Non-pigmented ciliary epithelial cell (primary cell): ENCODE measurements around the gene PITPNM3.
"Not testable (repeated sequence)": the region's sequence is repeated elsewhere in the genome, so short reads cannot be mapped to it uniquely, and the experiment has no call there.

Experiments
- DNase-seq: peaks from one replicate; pipeline ENCODE4 v3.0.0-alpha.2; 2010; ENCODE audit warnings: low read depth

Gene PITPNM3

DNA sequence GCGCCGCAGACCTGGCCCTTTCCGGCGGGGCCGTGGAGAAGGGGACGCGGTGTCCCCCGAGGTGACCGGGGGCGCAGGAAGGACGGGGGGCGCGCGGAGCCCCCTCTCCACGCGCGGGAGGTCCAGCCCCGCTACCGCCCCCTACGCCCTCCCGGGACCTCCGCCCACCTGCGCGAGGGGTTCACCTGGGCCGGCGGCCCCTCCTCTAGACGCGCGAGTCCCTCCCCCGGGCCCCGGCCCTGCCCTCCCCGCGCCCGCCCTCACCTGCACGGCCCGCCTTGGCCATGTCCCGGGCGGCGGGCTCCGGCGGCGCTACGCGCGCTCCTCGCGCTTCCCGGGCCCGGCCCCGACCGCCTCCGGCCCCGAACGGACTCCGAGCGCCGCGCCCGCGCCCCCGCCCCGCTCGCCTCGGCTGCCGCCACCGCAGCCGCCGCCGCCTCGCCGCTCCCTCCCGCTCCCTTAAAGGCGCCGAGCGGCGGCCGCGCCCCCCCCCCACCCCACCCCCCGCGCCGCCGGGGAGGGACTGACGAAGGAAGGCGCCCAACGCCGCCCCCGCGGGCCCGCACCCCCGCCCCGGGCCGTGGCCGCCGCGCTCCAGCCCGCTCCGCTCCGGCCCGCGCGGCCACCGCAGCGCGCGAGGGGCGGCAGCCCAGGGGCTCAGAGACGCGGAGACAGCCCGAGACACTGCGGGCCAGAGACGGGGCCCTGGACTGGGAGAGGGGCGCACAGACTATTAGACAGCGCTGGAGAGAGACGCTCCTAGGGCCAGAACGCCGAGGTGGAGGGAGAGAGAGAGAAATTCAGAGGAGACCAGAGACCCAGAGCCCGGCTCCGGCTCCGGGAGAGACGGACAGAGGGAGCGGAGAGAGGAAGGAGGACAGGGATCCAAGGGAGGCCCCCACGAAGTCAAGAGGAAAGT lies at the start of gene PITPNM3:
PITPNM3 (minus strand) TSS at position 435 of the 919 bp plus-strand sequence; CDS start at position 286, 149 bp downstream.
- DNase-seq, result no peak

DNA sequence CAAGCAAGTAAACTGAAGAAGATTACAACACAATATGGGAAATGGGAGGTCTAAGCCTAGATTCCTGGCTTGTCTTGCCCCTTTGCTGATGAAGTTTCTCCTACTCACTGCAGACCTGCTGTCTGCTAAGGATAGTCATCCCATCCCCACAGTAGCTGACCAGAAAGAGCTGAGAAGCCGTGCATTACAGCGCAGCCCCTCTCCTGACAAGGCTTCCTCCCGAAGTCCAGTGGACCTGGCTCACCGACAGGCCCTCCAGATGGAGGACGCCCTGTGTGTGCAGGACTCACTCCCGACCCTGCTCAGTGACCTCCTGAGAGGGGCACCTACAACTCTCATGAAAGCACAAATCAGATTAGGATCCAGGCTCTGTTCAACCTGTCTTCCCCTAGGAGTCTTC lies 48.8 kb upstream of the PITPNM3 start:
- DNase-seq, result no peak

DNA sequence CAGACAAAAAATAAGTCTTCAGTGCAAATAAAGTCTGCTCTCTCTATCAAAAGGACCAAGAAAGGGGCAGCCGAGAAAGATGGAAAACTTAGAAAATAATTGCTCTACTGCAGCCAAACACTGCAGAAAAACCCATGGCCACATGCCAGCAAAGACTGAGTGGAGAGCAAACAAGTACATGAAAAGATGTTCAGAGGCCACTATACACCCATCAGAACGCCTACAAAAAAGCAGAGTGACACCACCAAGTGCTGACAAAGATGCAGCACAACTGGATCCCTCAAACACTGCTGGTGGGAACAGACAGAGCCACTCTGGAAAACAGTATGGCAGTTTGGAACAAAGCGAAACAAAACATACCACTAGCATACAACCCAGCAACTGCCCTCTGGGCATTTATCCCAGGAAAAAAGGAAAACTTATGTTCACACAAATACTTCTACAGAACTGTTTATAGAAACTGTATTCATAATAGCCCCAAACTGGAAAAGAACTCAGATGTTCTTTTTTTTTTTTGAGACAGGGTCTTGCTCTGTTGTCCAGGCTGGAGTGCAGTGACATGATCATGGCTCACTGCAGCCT lies 47.5 kb upstream of the PITPNM3 start:
- no peak for DNase-seq

DNA sequence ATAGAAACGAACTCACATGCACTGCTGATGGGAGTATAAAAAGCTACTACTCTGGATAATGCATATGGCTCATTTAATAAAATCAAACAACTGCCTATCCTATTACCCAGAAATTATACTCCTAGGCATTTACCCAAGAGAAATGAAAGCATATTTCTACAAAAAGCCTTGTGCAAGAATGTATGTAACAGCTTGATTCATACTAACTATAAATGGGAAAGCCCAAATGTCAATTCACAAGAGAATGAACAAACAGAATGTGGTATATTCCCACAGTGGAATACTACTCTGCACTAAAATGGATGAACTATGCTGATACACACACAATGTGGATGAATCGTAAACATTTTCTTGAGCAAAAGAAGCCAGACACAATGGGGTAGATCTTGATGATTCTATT lies 45.8 kb upstream of the PITPNM3 start:
- DNase-seq, result no peak

DNA sequence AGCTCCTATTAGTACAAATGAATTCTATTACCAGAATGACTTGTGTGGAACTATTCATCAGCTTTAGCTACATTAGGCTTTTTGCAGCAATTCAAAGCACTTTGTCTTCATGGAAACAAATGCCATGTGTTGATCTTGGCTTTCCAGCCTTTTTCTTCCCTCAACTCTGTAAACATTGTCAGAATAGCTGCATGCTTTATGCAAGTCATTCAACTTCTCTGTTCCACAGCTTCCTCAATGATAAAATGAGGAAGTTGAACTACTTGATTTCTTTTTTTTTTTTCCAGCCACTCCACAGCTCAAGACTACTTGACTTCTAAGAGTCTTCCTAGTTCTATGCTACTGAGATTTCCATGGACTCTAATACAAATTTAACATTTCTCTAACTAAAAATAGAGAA lies 43.0 kb upstream of the PITPNM3 start:
- no peak for DNase-seq

DNA sequence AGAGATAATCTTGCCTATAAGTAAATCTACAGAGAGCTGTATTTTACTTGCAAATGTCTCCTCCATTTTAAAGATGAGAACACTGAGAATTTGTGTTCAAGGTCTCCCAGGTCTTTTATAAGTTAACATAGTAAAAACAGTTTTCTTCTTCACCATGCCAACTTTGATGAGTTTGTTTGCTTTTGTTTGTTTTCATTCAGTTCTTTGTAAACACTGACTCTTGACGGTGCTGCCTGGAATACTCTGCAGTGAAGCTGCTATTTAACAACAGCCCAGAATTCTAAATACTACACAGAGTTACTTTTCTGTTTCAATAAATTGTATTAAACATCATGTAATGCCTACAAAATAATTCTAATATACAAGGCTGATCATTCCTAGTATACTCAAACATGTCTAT lies 41.4 kb upstream of the PITPNM3 start:
- no peak for DNase-seq

DNA sequence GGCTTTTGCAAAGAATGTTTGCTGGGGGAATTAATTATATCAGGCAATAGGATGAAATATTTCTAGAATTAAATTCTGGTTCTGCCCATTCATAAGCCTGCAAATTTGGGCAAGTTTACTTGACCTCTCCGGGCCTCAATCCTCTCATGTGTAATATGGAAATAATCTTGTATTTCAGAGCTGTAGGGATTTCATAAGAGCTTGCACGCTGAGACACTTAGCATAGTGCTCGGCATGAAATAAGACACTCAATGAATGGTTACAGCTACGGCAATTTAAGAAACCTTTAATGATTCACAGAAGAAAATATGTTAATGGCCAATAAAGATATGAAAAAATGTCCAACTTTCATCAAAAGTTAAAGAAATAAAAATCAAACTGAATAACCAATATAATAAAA lies 40.6 kb upstream of the PITPNM3 start:
- no peak for DNase-seq

DNA sequence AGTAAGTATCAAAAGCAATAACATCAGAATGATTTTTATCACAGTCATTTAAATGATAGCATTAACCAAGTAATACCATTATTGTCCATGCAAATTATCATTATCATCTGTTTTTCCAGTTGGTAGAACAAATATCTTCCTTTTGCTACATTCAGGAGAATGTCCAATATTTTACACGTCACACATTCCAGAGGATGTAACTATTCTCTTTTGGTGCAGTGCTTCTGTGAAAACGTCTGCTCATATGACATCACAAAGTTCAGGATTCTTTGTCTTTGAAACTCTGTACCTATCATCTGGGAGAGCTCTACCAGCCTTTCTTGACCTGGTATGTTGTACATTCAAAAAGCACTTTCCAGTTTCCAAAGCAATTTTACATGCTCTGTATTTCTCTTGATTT lies 40.2 kb upstream of the PITPNM3 start:
- no peak for DNase-seq

DNA sequence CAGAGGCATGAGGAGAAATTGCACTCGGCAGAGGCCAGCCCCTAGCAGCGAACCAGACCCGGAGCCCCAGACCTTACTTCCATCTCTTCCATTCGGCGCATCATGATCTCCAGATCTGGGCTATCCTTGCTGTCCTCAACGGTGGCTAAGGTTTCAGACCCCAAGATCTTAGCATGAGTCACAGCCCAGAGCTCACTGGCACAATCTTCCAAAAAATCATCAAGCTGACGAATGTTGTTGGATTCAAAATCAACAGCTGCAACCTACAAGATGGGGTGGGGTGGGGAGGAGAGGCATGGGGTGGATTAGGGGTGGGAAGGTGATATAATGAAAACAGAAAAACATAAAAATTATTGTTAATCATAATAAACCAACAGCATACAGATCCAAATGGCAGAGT lies 39.7 kb upstream of the PITPNM3 start:
- DNase-seq, result no peak

DNA sequence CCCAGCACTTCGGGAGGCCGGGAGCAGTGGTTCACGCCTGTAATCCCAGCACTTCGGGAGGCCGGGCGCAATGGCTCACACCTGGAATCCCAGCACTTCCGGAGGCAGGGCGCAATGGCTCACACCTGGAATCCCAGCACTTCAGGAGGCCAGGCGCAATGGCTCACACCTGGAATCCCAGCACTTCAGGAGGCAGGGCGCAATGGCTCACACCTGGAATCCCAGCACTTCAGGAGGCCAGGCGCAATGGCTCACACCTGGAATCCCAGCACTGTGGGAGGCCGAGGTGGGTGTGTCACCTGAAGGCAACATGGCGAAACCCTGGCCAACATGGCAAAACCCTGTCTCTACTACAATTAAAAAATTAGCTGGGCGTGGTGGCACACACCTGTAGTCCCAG lies 37.0 kb upstream of the PITPNM3 start:
- not testable (repeated sequence) for DNase-seq

DNA sequence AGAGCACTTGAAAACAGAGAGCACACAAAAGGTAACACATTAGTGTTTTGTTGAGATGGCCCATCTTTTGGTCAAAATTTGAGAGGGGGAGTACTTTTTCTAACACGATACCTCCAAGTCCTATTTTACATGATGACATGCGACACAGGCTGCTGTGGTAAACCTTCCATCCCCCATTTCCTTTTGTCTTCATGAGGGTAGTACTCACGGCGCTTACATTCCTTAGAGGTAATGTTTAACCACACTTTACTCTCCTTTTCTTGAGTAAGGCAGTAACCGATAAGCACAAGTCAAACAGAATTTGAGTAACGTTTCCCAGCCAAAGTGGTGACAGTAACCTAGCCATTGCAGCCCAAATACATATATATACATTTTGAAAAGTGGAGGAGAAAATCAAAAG lies 35.8 kb upstream of the PITPNM3 start:
- DNase-seq, result no peak

DNA sequence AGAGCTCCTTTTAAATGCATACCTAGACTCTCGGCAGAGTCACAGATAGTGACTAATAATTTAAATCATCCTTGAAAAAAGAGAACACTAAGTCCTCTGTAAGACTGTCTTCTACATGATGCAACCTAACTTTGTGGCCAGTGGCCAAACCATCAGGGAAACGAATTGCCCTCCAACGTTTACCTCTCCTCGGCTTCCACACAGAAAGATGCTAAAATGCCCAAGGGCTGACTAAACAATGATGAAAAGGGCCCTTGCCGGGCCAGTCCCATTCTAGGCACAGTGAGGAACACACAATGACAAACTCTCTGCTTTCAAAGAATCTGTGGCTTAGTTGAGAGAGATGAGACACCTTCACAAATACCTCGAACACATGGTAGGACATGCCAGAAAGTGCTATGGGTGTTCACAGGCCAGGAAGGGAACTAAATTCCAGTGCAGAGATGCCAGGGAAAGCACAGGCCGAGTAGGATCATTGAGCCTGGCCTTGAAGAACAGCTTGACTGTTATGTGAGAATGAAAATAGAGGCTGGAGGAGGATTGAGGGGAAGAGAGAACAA lies 35.3 kb upstream of the PITPNM3 start:
- peak; percentile 63 for DNase-seq

DNA sequence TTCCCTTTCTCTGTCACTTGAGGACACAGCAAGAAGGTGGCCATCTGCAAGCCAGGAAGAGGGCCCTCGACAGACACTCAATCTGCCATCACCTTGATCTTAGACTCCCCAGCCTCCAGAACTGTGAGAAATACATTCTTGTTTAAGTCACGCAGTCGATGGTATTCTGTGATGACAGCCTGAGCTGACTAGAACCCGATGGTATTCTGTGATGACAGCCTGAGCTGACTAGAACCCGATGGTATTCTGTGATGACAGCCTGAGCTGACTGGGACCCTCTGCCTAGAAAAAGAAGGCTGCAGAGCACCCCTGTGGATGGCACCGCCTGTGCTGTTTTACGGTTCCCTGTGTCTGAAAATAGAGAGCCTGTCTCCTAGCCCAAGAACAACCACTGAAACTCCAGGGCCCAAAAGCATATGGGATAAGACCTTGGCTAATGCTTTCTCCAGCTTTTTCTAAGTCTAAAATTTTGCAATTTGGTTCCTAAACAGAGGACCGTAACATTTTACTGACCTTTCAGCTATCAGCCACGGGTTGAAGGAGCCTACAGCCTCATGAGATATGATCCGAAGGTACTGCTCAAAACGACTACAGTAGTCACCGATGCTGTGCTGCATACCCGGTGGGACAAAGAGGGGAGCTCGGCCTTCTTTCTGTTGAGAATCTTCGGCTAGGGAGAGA lies 33.1 kb upstream of the PITPNM3 start:
- no peak for DNase-seq

DNA sequence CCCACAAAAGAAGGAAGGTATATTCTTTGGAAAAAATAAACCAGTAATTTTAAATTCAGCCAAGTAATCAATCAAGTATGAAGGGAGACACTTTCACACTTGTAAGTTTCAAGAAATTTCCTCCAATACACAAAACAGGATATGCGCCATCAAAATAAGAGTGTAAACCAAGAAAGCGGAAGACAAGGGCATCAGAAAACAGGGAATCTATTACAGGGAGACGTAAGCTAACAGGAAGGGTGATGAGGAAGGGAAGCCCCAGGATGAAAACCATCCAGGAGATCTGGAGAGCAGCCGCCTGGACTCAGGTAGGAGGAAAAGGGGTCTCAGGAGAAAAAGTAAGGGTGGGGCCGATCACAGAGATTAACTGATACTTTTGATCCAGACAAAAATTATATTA lies 31.8 kb upstream of the PITPNM3 start:
- DNase-seq, result no peak

DNA sequence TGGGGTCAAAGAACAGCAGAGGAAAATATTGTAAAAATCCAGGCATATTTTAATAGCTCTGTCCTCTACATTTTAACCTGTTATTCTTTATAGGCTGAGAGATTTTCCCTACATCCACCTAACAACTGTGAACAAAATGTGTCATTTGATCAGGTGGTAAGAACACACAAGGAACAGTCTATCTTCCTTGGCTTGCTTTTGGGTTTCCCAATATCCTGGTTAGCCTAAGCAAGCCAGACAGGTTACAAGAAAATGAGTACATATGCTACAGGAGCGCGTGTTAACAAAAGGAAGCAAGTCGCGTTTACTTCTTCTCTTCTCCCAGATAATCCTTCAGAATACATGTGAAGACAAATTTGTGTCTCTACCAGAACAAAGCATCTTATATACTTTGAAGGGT lies 31.0 kb upstream of the PITPNM3 start:
- no peak for DNase-seq

DNA sequence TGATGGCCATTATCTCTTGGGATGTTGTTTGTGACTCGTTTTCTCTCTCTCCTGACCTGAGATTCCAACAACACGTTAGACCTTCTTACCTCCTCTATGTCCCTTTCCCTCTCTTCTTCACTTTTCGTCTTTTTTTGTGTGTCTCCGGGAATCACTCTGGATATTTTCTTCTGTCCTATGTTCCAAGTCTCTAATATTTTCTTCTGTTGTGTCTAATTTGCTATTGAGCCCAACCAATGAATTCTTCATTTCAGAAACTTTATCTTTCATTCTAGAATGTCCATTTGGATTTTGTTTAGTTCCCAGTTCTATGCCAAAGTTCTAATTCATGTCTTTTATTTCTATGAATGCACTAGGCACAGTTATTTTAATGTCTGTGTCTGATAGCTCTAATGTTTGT lies 27.1 kb upstream of the PITPNM3 start:
- DNase-seq, result no peak

DNA sequence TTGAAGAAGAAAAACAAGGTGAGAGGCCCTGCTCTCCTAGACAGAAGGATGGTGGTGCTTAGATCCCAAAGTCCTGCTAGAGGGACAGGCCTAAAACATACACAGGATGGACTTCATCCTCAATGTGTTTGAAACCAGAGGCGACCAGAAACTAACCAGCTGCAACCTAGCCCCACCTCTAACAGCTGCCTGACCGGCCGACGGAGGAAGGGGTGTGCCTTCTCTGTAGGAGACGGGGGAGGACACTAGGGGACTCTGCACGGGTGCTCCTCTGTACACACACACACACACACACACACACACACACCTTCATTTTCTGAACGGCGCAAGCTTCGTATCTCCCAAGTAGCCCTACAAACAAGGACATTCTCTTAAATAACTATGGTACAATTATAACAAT lies 24.3 kb upstream of the PITPNM3 start:
- no peak for DNase-seq

DNA sequence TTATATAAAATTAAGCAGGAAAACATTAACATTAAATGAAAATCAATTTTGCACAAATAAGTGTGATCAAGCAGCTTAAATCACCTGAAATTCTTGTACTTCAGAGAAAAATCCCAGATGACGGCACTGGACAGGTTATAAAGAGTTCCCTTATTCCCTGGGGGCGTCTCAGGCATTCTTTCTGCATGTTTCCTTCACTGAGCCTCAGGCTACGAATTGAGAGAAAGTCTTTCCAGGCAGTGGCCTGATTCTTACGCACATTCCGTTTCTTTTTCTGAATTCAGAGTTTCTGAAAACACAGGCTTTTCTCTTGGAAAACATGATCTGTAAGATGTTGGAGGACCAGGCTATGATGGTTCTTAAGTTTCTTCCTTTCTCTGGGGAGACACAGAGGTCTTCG lies 22.1 kb upstream of the PITPNM3 start:
- no peak for DNase-seq

DNA sequence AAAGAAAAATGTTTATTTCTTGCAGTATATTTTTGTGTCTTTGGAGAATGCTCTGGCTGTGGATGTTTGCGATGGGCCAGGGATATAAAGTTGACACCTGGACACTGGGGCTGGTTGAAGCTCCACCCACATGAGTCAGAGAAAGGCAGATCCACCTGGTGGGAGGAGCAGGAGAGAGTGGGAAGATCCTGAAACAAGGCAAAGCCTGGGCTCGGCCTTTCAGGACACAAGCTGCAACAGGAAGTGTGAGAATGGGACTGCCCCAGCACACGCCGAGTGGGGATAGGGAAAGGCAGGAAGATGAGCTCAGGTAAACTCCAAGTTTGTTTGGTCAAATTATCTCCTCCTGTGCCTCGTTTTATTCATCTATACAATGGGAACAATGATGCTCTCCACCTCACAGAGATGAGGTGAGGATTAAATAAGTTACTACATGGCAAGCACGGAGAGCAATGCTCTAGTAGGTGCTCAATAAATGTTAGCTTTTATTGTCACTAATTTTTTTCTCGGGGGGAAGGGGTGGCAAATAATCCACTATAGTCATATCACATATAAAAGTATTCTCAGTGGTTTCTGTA lies 21.4 kb upstream of the PITPNM3 start:
- no peak for DNase-seq

DNA sequence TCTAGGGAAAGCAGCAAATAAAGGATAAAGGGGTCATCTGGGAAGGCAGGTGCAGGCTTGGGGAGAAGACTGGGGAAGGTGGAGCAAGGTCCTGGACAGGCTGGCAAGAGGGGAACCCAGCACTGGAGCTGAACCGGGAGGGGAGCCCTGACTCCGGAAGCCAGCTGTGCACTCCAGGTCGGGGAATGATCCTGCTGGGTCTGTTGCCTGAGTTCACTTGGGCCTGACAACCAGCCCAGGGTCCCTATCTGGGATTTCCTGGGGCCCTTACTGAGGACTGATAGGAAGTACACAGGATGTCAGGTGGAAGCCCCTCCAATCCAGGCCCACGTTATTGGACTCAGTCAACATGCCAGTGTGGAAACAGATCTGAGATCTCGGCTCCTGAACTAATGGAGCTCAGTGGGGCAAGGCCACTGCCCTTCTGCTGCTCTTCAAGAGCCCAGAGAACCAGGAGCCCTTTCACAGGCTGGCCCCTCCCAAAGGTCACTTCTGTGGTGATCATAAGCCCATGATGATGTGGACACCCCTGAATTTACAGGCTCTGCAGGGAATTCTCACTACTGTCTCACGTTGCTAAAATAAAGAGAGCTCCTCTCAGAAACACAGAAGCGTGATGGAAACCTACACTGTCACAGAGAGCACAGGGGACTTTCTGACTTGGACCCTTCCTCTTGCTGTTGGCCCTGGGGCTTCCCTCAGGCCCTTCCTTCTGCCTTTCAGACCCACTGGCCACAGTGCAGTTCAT lies 19.9 kb upstream of the PITPNM3 start:
- no peak for DNase-seq

DNA sequence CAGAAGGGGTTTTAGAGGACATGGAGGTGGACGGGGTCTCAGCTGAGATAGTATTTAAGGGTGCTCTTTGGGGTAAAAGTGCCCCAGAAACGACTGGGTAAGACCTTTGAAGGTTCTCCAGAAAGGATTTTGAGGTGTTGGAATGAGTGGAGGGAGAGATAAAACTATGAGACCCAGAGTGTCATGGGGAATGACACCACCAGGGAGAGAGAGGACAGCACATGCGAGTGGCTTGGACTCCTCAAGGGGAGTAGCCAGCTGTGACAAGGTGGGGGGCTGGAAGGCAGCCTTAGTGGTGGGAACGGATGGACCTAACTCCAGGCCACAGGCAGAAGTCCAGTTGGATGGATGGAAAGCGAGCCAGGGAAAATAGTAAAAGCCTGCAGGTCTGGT lies 19.2 kb upstream of the PITPNM3 start:
- no peak for DNase-seq
